Left ventricle myocardium inferior (tissue), 1 donor: ENCODE data around the gene HPCAL1. TPM values are rescaled to one million over a fixed set of nuclear protein-coding genes. Genes with fewer than 3 reads are reported as not detected.

ENCODE experiments used
- DNase-seq: peaks from one replicate; pipeline ENCODE4 v3.0.0-alpha.2; 2020
- H3K27ac ChIP-seq: fragments of 200-600 bp; replicated peaks from 2 replicates; pipeline ENCODE4 v1.8.0; 2021
- H3K27me3 ChIP-seq: fragments of 200-600 bp; 2 replicates; pipeline ENCODE4 v1.8.0; 2021; ENCODE audit warnings: low read depth
- H3K36me3 ChIP-seq: fragments of 200-600 bp; 2 replicates; pipeline ENCODE4 v1.8.0; 2021
- H3K4me1 ChIP-seq: fragments of 200-600 bp; 2 replicates; pipeline ENCODE4 v1.8.0; 2021
- H3K4me3 ChIP-seq: fragments of 200-600 bp; 2 replicates; pipeline ENCODE4 v1.8.0; 2021; ENCODE audit warnings: mild to moderate bottlenecking, moderate library complexity
- H3K9me3 ChIP-seq: fragments of 200-600 bp; replicated peaks from 2 replicates; pipeline ENCODE4 v1.8.0; 2021
- CTCF ChIP-seq: fragments of 200-600 bp; IDR thresholded peaks from 2 replicates; pipeline ENCODE4 v1.8.0; 2021; ENCODE audit warnings: antibody characterized with exemption, mild to moderate bottlenecking, borderline replicate concordance
- intact Hi-C: fragments of 100-400 bp; cut with micrococcal nuclease; formaldehyde crosslinking; loops from one replicate; pipeline ENCODE4 v1.11.0; 2022
- total RNA-seq: library from RNA; stranded (reverse); fragmentation: NEBNext Ultra II Directional; extraction: Animal tissue kit (Norgen Biotek cat#: 25700); gene quantifications from one replicate; pipeline ENCODE4 v1.2.1, GENCODE V29; 2021
- donor health status: DM: no; HTN: yes; CAD: no; lungs with severe emphysema.

The HPCAL1 gene
- total RNA-seq, 1 donor from 2014 or later = 29.4 TPM

GRCh38 chr2:10369269-10370255, 66.9 kb downstream of the HPCAL1 start:
- intact Hi-C loops = no loop called here
- H3K4me3 ChIP-seq = no peak overlapping the region
- no peaks in the 10 kb centered on the region for H3K9me3 ChIP-seq
- no peaks in the 10 kb centered on the region for H3K27me3 ChIP-seq
- peaks cover 32% of the 10 kb centered on the region for H3K4me1 ChIP-seq
- TF ChIP-seq CTCF = no peak
- H3K36me3 ChIP-seq = no peaks in the 10 kb centered on the region
- DNase-seq = no peak
- H3K27ac ChIP-seq = no peak overlapping the region

GRCh38 chr2:10370390-10370789, 67.7 kb downstream of the HPCAL1 start:
- no peak overlapping the region for H3K4me3 ChIP-seq
- no peaks in the 10 kb centered on the region for H3K36me3 ChIP-seq
- H3K27ac ChIP-seq = no peak overlapping the region
- H3K9me3 ChIP-seq = no peaks in the 10 kb centered on the region
- TF ChIP-seq CTCF = no peak
- peaks cover 32% of the 10 kb centered on the region for H3K4me1 ChIP-seq
- H3K27me3 ChIP-seq = no peaks in the 10 kb centered on the region
- DNase-seq = no peak
- intact Hi-C loops = no loop called here

DNA sequence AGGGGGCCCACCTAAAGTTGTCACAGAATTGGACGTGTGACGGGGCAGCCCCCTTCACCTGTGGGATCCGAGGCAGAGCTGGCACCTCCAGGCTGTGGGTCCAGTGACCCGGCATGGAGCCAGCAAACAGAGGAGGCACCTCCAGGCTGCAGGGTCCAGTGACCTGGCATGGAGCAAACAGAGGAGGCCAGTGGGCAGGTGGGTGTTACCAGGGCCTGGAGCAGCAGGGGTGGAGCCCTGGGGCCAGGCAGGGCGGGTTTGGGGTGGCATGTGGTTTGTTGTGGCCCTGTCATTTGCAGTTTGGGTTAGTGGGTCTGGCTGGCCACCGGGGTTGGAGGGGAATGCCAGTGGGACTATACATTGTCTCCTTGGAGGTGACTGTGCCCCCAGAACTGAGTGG, 68.2 kb downstream of the HPCAL1 start:
- no peak for DNase-seq
- Histone ChIP-seq H3K36me3 (no peaks in the 10 kb centered on the region), H3K27me3 (no peaks in the 10 kb centered on the region), H3K4me1 (peaks cover 32% of the 10 kb centered on the region), H3K27ac (no peak overlapping the region), H3K9me3 (no peaks in the 10 kb centered on the region), H3K4me3 (no peak overlapping the region)
- intact Hi-C loops = no loop called here
- TF ChIP-seq CTCF = no peak

GRCh38 chr2:10371441-10372196, 68.9 kb downstream of the HPCAL1 start:
- no peaks in the 10 kb centered on the region for H3K27me3 ChIP-seq
- H3K36me3 ChIP-seq = no peaks in the 10 kb centered on the region
- DNase-seq = no peak
- H3K4me1 ChIP-seq = peaks cover 32% of the 10 kb centered on the region
- no peak for TF ChIP-seq CTCF
- no peak overlapping the region for H3K4me3 ChIP-seq
- no peaks in the 10 kb centered on the region for H3K9me3 ChIP-seq
- no peak overlapping the region for H3K27ac ChIP-seq
- intact Hi-C loops = no loop called here

DNA sequence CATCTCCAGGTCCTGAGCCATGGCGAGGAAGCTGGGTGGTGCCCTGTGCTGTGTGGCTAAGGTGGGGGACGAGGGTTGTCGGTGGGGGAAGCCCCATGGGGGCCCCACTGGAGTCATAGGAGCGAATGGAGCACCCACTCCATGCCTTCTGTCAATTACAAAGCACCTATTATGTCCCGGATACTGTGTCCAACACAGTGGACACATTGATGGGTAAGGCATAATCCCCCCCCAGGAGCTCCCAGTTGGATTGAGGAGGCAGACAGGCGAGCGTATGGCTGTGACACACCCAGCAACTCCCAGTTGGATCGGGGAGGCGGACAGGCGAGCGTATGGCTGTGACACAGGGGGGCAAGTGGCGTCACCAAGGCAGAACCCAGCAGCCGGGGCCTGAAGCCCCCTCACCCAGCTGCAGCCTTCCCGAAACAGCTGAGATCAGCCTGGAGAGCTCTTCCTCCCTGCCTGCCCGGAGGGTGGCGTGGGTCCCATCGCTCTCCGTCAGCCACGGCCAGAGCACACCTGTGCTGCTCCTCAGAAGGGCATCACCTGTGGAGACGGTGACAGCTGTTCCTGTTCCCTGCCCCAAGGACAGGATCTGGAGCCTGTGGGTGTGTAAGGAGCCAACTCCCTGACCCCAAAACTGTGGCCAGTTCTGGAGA, 69.6 kb downstream of the HPCAL1 start:
- no peaks in the 10 kb centered on the region for H3K9me3 ChIP-seq
- no peak overlapping the region for H3K4me3 ChIP-seq
- no peak for DNase-seq
- H3K27ac ChIP-seq = no peak overlapping the region
- TF ChIP-seq CTCF = no peak
- no peaks in the 10 kb centered on the region for H3K36me3 ChIP-seq
- peaks cover 32% of the 10 kb centered on the region for H3K4me1 ChIP-seq
- intact Hi-C loops = no loop called here
- no peaks in the 10 kb centered on the region for H3K27me3 ChIP-seq
